ENCODE results near the gene KLHL24.
A peak's percentile ranks its signal among the peaks of the same experiment; 100 is the strongest.
"Not testable (repeated sequence)": the region's sequence is repeated elsewhere in the genome, so short reads cannot be mapped to it uniquely, and the experiment has no call there.

The KLHL24 gene

GRCh38 chr3:183636221-183637105, 1.0 kb downstream of the KLHL24 start:
- FAIRE-seq (no peak), DNase-seq (ENCODE audit: insufficient read length, low spot score) (peak; percentile 39)
- no peak for TF ChIP-seq CTCF (IDR thresholded peaks at IDR 0.05; ENCODE audit: insufficient read depth, missing control alignments)

GRCh38 chr3:183637106-183637486, 1.7 kb downstream of the KLHL24 start:
- FAIRE-seq (no peak), DNase-seq (ENCODE audit: insufficient read length, low spot score) (no peak)
- no peak for TF ChIP-seq CTCF (IDR thresholded peaks at IDR 0.05; ENCODE audit: insufficient read depth, missing control alignments)

- not testable (repeated sequence) for DNase-seq (ENCODE audit: insufficient read length, low spot score); FAIRE-seq
Measured at GRCh38 chr3:183637633-183638032, 2.2 kb downstream of the KLHL24 start.

- no peak for DNase-seq (ENCODE audit: insufficient read length, low spot score)
- FAIRE-seq: no peak
- no peak for TF ChIP-seq CTCF (IDR thresholded peaks at IDR 0.05; ENCODE audit: insufficient read depth, missing control alignments)
Measured at GRCh38 chr3:183638101-183638852, 2.9 kb downstream of the KLHL24 start.

GRCh38 chr3:183640635-183641034, 5.2 kb downstream of the KLHL24 start:
- not testable (repeated sequence) for FAIRE-seq; DNase-seq (ENCODE audit: insufficient read length, low spot score)

GRCh38 chr3:183641882-183642281, 6.5 kb downstream of the KLHL24 start:
- DNase-seq (ENCODE audit: insufficient read length, low spot score) (no peak), FAIRE-seq (no peak)
- no peak for TF ChIP-seq CTCF (IDR thresholded peaks at IDR 0.05; ENCODE audit: insufficient read depth, missing control alignments)

GRCh38 chr3:183644244-183644643, 8.8 kb downstream of the KLHL24 start:
- FAIRE-seq (no peak), DNase-seq (ENCODE audit: insufficient read length, low spot score) (no peak)
- TF ChIP-seq CTCF (IDR thresholded peaks at IDR 0.05; ENCODE audit: insufficient read depth, missing control alignments): no peak

GRCh38 chr3:183645254-183645653, 9.8 kb downstream of the KLHL24 start:
- DNase-seq (ENCODE audit: insufficient read length, low spot score): no peak
- no peak for TF ChIP-seq CTCF (IDR thresholded peaks at IDR 0.05; ENCODE audit: insufficient read depth, missing control alignments)
- no peak for FAIRE-seq

Data from D721Med (cell line).